OCI-LY1 (cell line): ENCODE data around the gene EXD3.

Experiments used
- H2AFZ ChIP-seq: fragments of 200-600 bp; sonication (generic), shearing (Covaris generic); 2 replicates; pipeline ENCODE4 v1.6.0; 2014; ENCODE audit warnings: antibody characterized with exemption, mild to moderate bottlenecking, low read length
- H3F3A ChIP-seq: fragments of 200-600 bp; sonication (generic), shearing (Covaris generic); 2 replicates; pipeline ENCODE4 v1.6.0; 2014; ENCODE audit warnings: mild to moderate bottlenecking, antibody characterized with exemption, low read length, moderate library complexity; ENCODE audit not compliant: insufficient read depth
- H3K27ac ChIP-seq: fragments of 200-600 bp; sonication (generic); 2 replicates; pipeline ENCODE4 v1.5.1; 2014; ENCODE audit warnings: low read length, mixed run types, mild to moderate bottlenecking, low read depth; ENCODE audit not compliant: poor library complexity, severe bottlenecking
- H3K27me3 ChIP-seq: fragments of 200-600 bp; sonication (generic); 2 replicates; pipeline ENCODE4 v1.6.0; 2014; ENCODE audit warnings: antibody characterized with exemption, mild to moderate bottlenecking, low read length, moderate library complexity; ENCODE audit not compliant: insufficient read depth
- H3K36me3 ChIP-seq: fragments of 200-600 bp; sonication (generic); 2 replicates; pipeline ENCODE4 v1.6.1; 2014; ENCODE audit warnings: mild to moderate bottlenecking, antibody characterized with exemption, low read length, moderate library complexity, mixed read lengths; ENCODE audit not compliant: insufficient read depth
- H3K4me1 ChIP-seq: fragments of 200-600 bp; sonication (generic); 2 replicates; pipeline ENCODE4 v1.5.1; 2014; ENCODE audit warnings: mild to moderate bottlenecking, low read length, moderate library complexity; ENCODE audit not compliant: insufficient read depth, severe bottlenecking
- H3K4me2 ChIP-seq: fragments of 200-600 bp; sonication (generic), shearing (Covaris generic); 2 replicates; pipeline ENCODE4 v1.6.1; 2014; ENCODE audit warnings: low read length
- H3K4me3 ChIP-seq: fragments of 200-600 bp; sonication (generic); 2 replicates; pipeline ENCODE4 v1.5.1; 2014; ENCODE audit warnings: low read length, low read depth, mild to moderate bottlenecking, mixed read lengths; ENCODE audit not compliant: poor library complexity, severe bottlenecking
- H3K79me2 ChIP-seq: fragments of 200-600 bp; shearing (Covaris generic); 2 replicates; pipeline ENCODE4 v1.6.1; 2016; ENCODE audit warnings: mixed run types, low read length, mixed read lengths; ENCODE audit not compliant: insufficient read depth
- H3K9ac ChIP-seq: fragments of 200-600 bp; sonication (generic), shearing (Covaris generic); 2 replicates; pipeline ENCODE4 v1.6.1; 2014; ENCODE audit warnings: mild to moderate bottlenecking, low read length, mixed read lengths
- H3K9me2 ChIP-seq: fragments of 200-600 bp; sonication (generic), shearing (Covaris generic); 2 replicates; pipeline ENCODE4 v1.6.1; 2014; ENCODE audit warnings: low read depth, mild to moderate bottlenecking, low read length, mixed read lengths
- H3K9me3 ChIP-seq: fragments of 200-600 bp; shearing (Covaris generic); 2 replicates; pipeline ENCODE4 v1.6.1; 2014; ENCODE audit warnings: low read length, mixed read lengths
- H4K20me1 ChIP-seq: fragments of 200-600 bp; sonication (generic), shearing (Covaris generic); 2 replicates; pipeline ENCODE4 v1.6.0; 2016; ENCODE audit warnings: mild to moderate bottlenecking, low read length; ENCODE audit not compliant: insufficient read depth
- CTCF ChIP-seq: fragments of 200-600 bp; sonication (generic), shearing (Covaris generic); IDR thresholded peaks from 2 replicates; pipeline ENCODE4 v1.5.1; 2017; ENCODE audit warnings: mild to moderate bottlenecking, antibody characterized with exemption, low read length, moderate library complexity, mixed read lengths
- EZH2 ChIP-seq: fragments of 200-600 bp; sonication (generic), shearing (Covaris generic); IDR thresholded peaks from 2 replicates; pipeline ENCODE4 v1.8.0; 2017; ENCODE audit warnings: borderline replicate concordance, mixed run types, mild to moderate bottlenecking, antibody characterized with exemption, low read length, moderate library complexity, mixed read lengths

The EXD3 gene

GRCh38 chr9:137277329-137278041 is 145.5 kb downstream of the EXD3 start, which contains the start of gene TOR4A:
Gene TOR4A, plus strand, starts transcription at chr9:137277726. Its CDS starts 964 bp downstream, at chr9:137278690.
- peak within 1 kb of the TSS; percentile 57 for H3K4me3 ChIP-seq
- peak within 1 kb of the TSS; percentile 58 for H3K9ac ChIP-seq
- peak within 1 kb of the TSS; percentile 64 for H3K4me2 ChIP-seq
- no peaks in the 10 kb centered on the region for H3K9me3 ChIP-seq
- peak within 1 kb of the TSS; percentile 83 for H3K27ac ChIP-seq
- no peaks in the 10 kb centered on the region for H3K9me2 ChIP-seq
- H3K27me3 ChIP-seq = no peaks in the 10 kb centered on the region
- no peaks in the 10 kb centered on the region for H4K20me1 ChIP-seq
- H3K4me1 ChIP-seq = peaks cover 64% of the 10 kb centered on the region
- TF ChIP-seq EZH2 = no peak
- TF ChIP-seq CTCF = no peak
- H3F3A ChIP-seq = 0 out of 2 replicates have a peak, but pooled peaks cover 3% of the 10 kb centered on the region
- no peaks in the 10 kb centered on the region for H3K79me2 ChIP-seq
- H2AFZ ChIP-seq = no peak within 1 kb of the TSS
- peaks cover 12% of the 10 kb centered on the region for H3K36me3 ChIP-seq

- Histone ChIP-seq H2AFZ (no peak overlapping the region), H3K27ac (peak overlapping the region; percentile 83), H3K79me2 (no peaks in the 10 kb centered on the region), H3K36me3 (peaks cover 18% of the 10 kb centered on the region), H3K9ac (peak overlapping the region; percentile 58), H3K9me2 (no peaks in the 10 kb centered on the region), H4K20me1 (no peaks in the 10 kb centered on the region), H3K4me2 (peak overlapping the region; percentile 64), H3K27me3 (no peaks in the 10 kb centered on the region), H3K4me1 (peaks cover 64% of the 10 kb centered on the region), H3F3A (no peaks in the 10 kb centered on the region), H3K4me3 (peak overlapping the region; percentile 57), H3K9me3 (no peaks in the 10 kb centered on the region)
- TF ChIP-seq CTCF = no peak
Observed at GRCh38 chr9:137276473-137277328, 146.3 kb downstream of the EXD3 start.

GRCh38 chr9:137275588-137276472 is 147.1 kb downstream of the EXD3 start:
- Histone ChIP-seq H3K4me3 (no peak overlapping the region), H3K9me3 (no peaks in the 10 kb centered on the region), H3K27ac (peak overlapping the region; percentile 83), H3K36me3 (peaks cover 21% of the 10 kb centered on the region), H3K4me1 (peaks cover 71% of the 10 kb centered on the region), H3F3A (no peaks in the 10 kb centered on the region), H4K20me1 (no peaks in the 10 kb centered on the region), H2AFZ (no peak overlapping the region), H3K4me2 (no peak overlapping the region), H3K9ac (no peak overlapping the region; the same call in 1 of the 2 replicates), H3K79me2 (no peaks in the 10 kb centered on the region), H3K9me2 (no peaks in the 10 kb centered on the region), H3K27me3 (no peaks in the 10 kb centered on the region)
- no peak for TF ChIP-seq CTCF
- no peak for TF ChIP-seq EZH2
